Islet precursor cell (in vitro differentiated cells): ENCODE measurements around the gene TMEM200C.
"Not testable (repeated sequence)": the region's sequence is repeated elsewhere in the genome, so short reads cannot be mapped to it uniquely, and the experiment has no call there.

Experiments
- DNase-seq: peaks from one replicate; pipeline ENCODE4 v3.0.0-alpha.2; 2018

TMEM200C gene

DNA sequence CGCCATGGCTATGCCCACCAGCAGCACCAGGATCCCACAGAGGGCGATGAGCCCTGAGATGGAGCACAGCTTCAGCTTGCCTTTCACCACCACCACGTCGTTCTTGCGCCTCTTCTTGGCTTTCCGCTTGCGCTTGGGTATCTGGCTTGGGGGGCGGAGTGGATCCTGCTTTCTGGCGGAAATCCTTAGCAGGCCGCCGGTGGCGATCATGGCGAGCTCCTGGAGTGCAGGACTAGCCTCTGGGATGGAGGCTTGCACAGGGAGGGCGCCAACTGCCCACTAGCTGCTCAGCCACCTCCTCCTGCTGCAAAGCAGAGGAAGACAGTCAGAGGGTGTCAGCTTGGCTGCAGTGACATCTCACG lies 3.5 kb downstream of the TMEM200C start:
- peak; percentile 57 for DNase-seq

DNA sequence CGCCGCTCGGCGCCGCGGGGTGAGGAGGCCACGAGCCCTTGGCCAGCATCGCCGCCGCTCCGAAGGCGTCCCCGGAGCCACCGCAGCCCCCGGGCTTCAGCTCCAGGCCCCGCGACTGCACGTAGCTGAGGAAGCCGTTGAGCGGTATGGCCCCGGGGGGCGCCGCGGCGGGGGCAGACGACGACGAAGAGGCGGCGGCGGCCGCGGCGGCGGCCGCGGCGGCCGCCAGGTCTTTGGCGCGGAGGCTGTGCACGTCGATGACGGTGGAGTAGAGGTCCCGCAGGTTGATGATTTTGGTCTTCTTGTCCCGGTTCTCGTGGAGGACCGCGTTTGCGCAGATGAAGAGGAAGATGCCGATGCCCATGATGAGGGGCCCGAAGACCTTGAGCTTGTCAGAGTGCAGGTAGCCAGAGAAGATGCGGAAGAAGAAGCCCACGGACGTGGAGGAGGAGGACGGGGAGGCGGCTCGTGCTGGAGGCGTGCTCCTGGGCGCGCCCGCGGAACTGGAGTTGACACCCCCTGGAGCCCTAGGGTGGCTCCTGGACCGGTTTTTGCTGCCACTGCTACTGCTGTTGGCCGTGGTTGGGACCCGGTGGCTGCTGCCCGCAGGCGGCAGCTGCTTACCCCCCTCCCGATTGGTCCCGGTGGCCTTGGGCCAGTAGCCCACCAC lies 4.0 kb downstream of the TMEM200C start:
- DNase-seq = no peak

DNA sequence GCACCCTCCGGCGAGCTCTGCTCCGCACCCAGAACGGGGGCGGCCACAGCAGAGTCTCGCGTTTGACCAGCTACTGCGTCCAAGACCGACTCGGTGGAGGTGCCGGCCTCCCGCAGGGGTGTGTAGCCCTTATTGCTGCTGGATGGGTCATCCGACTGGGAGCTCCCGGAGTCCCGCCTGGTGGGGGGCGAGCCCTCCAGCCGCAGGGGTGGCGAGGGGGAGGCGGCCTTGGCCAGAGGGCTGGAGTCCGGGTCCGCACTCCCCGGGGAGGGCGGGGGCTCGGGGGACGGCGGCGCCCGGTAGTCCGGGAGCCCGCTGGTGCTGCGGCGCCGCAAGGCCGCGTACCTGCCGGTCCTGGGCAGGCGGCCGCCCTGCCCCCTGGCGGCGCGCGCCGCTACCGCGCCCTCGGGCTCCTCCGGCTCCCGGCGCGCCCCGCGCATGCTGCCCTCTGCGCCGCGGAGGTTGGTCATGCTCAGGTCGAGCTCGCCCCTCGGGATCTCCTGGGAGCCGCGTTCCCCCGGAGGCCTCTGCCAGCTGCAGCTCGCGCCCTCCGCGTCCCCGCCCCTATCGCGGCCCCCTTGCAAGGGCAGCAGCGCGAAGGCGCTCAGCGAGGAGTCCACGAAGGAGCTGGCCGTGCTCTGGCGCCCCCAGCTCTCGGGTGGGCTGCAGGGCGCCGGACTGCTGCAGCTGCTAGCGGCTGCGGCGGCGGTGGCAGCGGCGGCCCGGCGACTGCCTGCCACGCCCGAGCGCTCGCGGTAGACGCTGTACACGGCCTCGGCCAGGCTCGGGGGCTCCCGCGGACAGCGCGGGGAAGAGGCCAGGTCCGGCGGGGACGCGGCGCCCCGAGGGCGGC lies 4.8 kb downstream of the TMEM200C start:
- peak; percentile 86 for DNase-seq

DNA sequence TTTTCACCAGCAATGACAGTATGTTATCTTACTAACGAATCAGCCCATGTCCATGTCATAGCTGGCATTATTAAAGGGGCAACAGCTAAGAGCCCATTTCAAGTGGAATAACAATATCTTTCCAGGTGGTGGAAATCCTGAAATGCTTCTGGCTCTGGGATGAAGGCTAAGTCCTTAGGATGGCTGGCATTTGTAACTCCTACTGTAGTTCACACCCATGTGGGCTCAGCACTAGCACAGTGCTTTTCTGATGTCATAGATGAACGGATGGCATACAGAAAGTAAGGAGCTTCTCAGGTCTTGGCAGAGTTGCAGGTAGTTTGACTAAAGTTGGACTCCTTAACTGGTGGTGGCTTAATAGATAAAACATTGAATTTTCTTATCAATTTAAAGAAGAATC lies 10.0 kb downstream of the TMEM200C start:
- DNase-seq = no peak

DNA sequence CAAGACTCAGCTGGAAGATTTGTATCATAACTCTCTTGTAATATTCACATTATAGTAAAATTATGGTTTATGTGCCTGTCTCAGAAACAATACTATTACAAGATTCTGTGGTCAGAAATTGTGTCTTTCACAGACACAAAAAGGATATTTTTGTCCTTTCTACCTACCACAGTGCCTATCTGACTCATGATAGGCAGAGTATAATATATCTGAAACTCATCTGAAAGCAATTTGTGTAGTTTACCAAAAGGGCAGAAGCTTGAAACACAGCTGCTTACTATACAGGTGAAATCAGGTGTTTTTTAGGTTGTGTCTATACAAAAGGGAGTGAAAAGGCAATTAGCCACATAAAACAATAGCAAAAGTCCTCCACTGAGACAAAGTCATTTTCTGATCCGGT lies 10.9 kb downstream of the TMEM200C start:
- DNase-seq = no peak

DNA sequence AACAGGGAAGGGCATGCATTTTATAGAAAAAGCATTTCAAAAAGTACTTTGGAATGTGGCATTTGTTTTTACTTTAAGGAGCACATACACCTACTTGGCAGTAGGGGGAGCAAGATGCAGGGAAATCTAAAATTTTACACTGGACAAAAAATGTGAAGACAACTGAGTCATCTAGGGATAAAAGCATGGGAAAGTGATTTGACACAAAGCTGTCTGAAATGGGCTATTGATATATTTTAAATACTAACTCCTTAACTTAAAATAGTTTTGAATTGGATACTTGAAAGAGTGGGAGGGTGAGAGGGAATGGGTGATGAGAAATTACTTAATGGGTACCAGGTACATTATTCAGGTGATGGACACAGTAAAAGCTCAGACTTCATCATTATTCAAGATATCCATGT lies 15.8 kb downstream of the TMEM200C start:
- no peak for DNase-seq

DNA sequence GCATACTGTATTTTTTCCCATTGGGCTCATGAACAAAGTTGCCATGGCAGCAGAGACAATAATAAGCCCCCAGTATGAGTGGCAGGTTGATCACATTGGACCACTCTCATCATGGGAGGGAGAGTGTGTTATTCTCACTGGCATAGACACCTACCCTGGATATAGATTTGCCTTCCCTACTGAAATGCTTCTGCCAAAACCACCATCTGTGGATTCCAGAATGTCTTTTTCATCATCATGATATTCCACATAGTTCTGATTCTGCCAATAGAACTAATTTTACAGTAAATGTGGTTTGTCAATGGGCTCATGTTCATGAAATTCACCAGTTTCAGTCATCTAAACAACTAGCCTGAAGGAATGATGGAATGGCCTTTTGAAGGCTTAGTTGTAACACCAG lies 18.4 kb downstream of the TMEM200C start:
- DNase-seq = no peak

DNA sequence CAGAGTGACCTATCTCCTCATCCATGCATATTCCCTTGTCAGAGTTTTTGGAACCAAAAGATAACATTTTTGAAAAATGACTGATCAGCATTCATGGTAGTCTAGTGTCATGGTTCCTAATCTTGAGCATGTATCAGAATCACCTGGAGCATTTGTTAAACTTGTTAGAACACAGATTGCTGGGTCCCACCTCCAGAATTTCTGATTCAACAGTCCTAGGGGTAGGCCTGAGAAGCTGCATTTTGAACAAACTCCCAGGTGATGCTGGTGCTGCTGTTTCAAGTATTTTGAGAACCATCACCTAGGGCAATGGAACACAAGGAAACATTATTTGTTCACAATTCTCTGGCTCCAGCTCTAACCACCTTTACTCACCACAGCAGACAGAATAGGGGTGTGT lies 21.0 kb downstream of the TMEM200C start:
- DNase-seq = no peak

DNA sequence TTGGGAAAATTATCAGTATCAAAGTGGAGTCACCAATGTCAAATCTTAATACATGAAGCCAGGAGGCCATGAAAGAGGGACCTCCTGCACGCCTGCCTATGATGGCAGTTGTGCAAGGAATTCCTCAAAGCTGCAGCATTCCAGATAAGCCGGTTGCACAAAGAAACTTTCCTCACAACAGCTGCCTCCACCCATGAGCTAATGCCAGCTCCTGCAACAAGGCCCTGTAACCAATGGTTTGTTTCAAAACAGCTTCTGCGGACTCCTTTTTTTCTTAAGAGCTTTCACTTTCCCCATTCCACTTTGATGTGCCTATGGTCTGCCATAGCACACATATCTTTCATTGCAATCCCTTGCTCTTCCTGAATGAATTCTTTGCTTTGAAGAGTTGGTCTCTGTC lies 22.4 kb downstream of the TMEM200C start:
- DNase-seq = no peak

DNA sequence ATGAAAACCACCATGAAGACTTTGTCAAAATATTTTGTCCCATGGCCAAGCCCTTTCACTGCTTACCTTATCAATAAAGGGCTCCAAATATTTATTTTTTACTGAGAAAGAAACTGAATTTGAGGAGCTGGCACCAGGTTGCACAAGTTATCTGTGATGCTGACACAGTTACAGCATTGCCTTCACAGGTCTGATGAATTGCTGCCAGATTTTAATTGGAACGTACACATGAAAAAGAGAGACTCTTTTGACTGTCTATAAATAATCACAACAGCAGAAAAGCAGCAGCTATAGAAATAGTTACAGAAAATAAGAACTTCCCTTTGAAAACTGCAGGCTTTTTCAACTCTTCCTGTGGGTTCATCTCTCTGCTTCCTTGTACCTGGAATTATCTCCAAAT lies 23.9 kb downstream of the TMEM200C start:
- no peak for DNase-seq

DNA sequence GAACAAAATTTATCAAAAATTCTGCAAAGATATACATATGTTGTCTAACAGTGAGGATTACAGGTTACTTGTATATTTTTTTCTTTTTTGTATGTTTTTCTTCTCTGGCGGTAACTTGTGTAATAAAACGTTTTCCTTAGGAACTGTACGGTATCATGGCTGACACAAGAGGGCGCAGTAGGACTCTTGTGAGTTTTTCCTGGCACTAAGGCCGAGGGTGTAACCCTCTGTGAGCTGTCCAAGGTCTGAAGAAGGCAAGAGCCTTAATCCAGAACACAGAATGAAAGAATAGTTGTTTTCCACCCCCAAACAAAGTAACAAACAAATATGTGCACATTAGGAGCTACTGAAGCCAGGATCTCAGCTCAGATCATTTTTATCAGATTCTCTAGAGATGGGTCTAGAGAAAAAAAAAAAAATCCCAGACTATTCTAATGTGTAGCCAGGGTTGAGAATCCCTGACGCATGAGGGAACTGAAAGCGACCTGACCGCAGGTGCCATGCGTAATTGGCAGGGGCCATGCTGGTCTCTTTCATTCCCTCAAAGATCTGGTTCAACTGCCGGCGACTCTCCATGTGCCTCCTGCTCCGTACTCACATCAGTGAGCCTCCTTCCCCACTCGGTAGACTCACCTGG lies 27.0 kb downstream of the TMEM200C start:
- peak; percentile 89 for DNase-seq

DNA sequence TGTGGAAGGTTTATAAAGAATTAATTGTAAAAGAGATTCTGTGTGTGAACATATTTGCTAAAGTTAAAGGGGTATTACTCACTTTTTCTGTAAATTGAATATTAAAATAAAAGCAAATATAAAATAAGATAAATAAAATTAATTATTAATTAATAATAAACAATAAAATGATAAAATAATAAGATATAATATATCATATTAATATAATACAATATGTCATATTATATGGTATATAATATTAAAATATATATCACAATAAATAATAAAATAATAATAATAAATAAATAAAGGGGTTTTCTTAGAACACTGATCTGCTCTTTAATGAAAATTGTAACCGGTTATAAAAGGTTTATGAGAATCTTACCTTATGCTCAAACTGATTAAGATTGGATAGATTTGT lies 29.8 kb downstream of the TMEM200C start:
- no peak for DNase-seq

DNA sequence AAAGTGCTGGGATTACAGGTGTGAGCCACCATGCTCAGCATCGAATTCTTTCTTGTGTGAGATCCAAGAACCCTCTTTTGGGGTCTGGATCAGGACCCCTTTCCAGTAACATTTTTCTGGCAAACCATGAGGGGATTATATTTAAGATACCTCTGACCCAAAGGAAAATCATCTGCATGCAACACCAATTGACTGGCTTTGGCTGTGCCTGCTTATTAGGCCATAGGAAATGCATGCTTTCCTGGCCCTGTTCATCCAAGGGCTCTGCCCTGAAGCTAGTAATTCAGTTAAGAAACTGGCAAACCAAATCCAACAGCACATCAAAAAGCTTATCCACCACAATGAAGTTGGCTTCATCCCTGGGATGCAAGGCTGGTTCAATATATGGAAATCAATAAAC lies 33.2 kb downstream of the TMEM200C start:
- DNase-seq = not testable (repeated sequence)

DNA sequence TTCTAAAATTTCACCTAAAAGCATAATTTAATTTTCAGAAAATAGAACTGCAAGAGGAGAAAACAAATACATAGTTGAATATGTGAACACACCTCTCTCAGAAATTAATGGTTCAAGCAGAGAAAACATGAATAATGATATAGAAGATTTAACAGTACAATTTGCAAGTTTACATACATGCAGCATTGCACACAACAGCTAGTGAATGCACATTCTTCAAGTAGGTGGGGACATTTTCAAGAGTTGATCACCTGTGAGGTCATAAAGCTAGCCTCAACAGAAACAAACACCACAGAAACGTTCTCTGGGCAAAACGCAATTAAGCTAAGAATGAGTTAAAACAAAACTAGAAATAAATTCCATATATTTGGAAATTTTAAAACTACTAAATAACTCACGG lies 38.1 kb downstream of the TMEM200C start:
- DNase-seq = no peak

DNA sequence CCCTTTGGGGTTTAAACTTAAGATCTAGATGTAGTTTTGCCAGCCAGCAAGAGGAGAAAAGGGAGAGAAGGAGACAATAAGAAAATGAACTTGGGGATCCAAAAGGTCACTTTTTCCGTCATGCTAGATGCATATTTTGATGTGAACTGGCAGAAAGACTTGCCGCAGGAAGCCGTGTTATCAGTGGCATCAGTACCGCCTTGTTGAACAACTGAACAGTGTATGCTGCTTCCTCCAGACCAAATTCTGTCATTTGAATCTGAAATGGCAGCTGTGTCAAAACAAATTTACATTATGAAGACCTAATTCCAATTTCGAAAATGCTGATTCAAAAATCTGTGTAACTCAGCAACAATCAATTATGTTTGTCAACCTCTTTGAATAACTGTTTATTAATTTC lies 42.1 kb downstream of the TMEM200C start:
- DNase-seq = no peak

DNA sequence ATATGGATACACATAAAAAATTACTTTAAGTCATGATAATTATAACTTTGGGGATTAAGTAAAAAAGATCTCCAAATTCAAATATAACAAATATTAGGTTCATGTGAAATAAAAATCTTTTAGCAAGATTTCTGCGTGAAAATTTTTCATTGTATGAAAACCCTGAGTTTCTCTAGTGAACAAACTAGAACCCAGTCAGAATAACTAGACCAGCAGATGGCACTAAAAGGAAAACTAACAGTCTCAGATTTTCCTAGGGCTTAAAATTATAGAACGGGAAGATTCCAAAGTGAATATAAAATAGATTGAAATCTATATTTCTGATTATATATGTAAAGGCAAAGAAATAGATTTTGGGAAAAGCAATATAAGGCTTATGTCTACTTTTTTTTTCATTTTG lies 43.3 kb downstream of the TMEM200C start:
- no peak for DNase-seq

DNA sequence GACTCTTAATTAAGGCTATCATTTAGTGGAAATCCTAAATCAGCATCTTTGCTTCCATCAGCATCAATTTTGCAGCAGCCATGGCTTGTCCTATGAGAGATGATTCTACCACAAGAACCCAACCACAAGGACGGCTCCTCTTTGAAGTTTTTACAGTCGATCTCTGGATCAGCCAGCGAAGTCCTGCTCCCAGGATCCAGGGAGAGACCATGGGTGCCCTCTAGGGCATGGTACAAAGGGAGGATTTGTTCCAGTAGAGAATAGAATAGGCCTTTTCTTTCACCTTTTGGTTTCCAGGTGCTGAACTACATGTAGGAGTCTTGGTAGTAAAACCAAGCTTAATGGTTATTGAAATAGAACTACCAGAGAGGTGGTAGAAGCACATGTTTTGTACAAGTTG lies 52.7 kb downstream of the TMEM200C start:
- peak; percentile 60 for DNase-seq

DNA sequence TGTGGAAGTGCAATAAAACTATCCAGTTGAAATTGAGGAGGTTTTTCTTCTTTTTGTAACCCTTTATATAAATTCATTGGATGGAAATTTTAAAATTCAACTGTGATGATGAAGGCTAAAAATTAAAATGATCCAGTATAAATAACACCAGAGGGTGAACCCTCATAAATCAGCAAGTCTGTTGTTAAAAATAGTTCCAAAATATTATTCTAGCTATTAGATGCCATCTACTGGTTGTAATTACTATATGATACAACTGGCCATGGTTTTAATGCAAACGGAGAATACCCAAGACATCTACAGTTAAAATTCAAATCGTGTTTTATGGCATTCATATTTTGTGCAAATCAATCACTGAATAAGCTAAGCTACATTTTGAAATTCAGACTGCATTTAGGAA lies 53.8 kb downstream of the TMEM200C start:
- DNase-seq = no peak

DNA sequence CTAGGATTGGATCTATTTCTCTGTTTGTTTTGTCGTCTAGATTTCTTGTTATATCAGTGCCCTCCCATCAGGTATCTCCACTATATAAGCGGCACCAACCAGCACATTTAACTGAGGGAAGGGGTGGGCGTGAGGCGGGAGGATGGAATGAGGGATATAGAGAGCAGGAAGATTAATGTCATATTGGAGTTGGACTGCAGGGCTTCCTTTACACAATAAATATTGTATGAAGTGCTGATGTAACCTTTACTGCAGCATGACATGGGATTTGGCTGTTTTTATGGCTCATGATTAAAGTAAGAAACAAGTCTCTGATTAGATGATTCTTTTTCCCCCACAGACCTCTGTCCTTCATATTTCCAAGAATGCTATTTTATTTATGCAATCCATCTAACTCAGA lies 54.8 kb downstream of the TMEM200C start:
- DNase-seq = no peak

DNA sequence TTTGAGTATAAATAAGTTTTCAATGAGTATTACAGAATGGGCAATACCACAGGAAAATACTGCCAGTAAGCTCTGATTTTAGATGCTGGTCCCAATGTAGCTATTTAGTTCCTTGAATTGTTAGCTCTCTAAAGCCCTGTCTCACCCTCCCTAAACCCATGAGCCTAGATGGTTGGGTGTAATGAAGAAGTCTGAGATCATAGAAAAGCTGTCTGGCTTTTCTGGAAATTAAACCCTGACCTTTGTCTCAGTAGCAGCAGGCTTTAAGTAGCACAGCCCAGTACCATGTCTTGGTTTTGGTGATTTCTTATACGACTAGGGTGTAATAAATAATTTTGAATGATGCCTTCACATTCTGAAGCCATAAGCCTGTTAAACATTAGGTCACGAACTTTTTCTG lies 55.3 kb downstream of the TMEM200C start:
- no peak for DNase-seq

DNA sequence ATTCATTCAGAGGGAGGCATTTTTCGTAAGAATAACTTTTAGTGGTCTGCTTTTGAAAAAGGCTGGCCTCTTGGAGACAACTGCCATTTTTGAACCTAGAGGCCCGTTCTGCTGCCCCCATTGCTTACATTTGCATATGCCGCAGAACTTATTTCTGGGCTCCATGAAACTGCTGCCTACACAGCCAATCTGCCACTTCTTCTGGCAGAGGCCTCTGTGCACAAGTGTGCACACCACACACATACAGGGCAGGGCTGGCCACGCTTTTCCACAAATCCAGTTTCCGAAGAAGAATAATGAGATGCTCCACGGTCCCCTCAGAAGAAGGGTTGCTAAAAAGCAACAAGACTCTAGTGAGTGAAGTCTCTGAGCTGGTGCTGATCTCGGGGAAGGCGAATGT lies 56.2 kb downstream of the TMEM200C start:
- DNase-seq = no peak
